NCI-H774 (cell line): ENCODE data around the gene SRD5A1.

ENCODE experiments used
- DNase-seq: peaks from one replicate; lab custom pipeline; 2025; lab: John Stamatoyannopoulos, UW

Gene SRD5A1

GRCh38 chr5:6684075-6684474 lies 50.8 kb downstream of the SRD5A1 start:
- no peak for DNase-seq

GRCh38 chr5:6686501-6686900 lies 53.3 kb downstream of the SRD5A1 start:
- no peak for DNase-seq

GRCh38 chr5:6686915-6687409 lies 53.7 kb downstream of the SRD5A1 start:
- no peak for DNase-seq

- no peak for DNase-seq
Measured at GRCh38 chr5:6687505-6687904, 54.3 kb downstream of the SRD5A1 start.

GRCh38 chr5:6692906-6693305 lies 59.7 kb downstream of the SRD5A1 start:
- DNase-seq = no peak

- DNase-seq = no peak
Measured at GRCh38 chr5:6698696-6699095, 65.5 kb downstream of the SRD5A1 start.

- no peak for DNase-seq
Measured at GRCh38 chr5:6699357-6699756, 66.1 kb downstream of the SRD5A1 start.

- DNase-seq = no peak
Measured at GRCh38 chr5:6700074-6700684, 66.9 kb downstream of the SRD5A1 start.

- DNase-seq = no peak
Measured at GRCh38 chr5:6700685-6701355, 67.6 kb downstream of the SRD5A1 start.

- DNase-seq = no peak
Measured at GRCh38 chr5:6701491-6701890, 68.3 kb downstream of the SRD5A1 start.

- no peak for DNase-seq
Measured at GRCh38 chr5:6702633-6703032, 69.4 kb downstream of the SRD5A1 start.

- DNase-seq = no peak
Measured at GRCh38 chr5:6703806-6704205, 70.6 kb downstream of the SRD5A1 start.

GRCh38 chr5:6704361-6704851 lies 71.2 kb downstream of the SRD5A1 start:
- no peak for DNase-seq

GRCh38 chr5:6705088-6705487 lies 71.8 kb downstream of the SRD5A1 start:
- DNase-seq = no peak

GRCh38 chr5:6705959-6706358 lies 72.7 kb downstream of the SRD5A1 start:
- DNase-seq = no peak

GRCh38 chr5:6707852-6708251 lies 74.6 kb downstream of the SRD5A1 start:
- DNase-seq = no peak

- DNase-seq = peak; percentile 25
Measured at GRCh38 chr5:6708814-6709213, 75.6 kb downstream of the SRD5A1 start.

- DNase-seq = no peak
Measured at GRCh38 chr5:6710070-6710469, 76.8 kb downstream of the SRD5A1 start.

- DNase-seq = no peak
Measured at GRCh38 chr5:6710551-6711318, 77.5 kb downstream of the SRD5A1 start.

GRCh38 chr5:6711409-6712141 lies 78.3 kb downstream of the SRD5A1 start:
- no peak for DNase-seq

- DNase-seq = peak; percentile 29
Measured at GRCh38 chr5:6712142-6712576, 78.9 kb downstream of the SRD5A1 start.
